Hair follicle dermal papilla cell (primary cell): ENCODE measurements around the gene RCOR1. TPM values are rescaled to one million over a fixed set of nuclear protein-coding genes. Genes with fewer than 3 reads are reported as not detected.

ENCODE experiments used
- small RNA-seq: library from RNA; depleted of rRNA; stranded (forward); fragments of <200 nt; gene quantifications from one replicate; pipeline ENCODE3, GENCODE V24; 2012
- total RNA-seq: library from RNA; depleted of rRNA; stranded (reverse); fragments of >200 nt; gene quantifications from 2 replicates; pipeline ENCODE4 v1.2.3, GENCODE V29; 2012

The RCOR1 gene
- total RNA-seq, result 12.1 and 15.4 TPM in 2 replicates

DNA sequence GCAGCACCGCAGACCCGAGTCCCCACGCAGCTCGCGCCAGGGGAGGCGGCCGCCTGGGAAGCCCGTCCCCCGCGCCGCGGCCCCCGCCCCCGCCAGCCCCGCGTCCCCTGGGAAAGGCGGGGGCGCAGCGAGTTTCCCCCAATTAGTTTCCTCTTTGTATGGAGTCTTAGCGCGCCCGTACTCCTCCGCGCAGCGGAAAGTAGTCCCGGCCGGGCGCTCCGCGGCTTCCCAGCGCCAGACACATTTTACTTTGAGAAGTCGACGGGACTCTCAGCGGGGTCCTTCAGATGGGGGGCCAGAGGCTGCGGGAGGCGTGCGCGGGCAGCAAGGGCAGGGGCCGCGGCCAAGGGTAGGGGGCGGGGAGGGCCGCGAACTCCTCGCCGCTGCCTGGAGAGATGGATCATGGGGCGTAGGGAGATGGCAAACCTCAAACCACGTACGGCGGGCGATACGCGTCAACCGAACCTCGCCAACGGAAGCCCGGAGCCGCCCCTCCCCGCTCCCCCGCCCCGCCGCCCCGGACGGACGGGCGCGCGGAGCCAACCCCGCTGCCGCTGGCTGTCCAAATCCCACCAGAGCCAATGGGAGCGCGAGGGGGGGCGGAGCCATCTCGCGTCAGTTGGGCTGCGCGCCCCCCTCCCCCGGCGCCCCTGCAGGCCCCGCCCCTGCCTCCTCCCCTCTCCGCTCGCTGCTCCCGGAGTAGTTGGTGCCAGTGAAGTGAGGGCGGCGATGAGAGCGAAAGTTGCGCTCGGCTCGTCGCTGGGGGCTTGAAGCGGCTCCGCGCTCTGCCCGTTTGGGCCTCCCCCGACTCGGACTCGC, at the start of gene RCOR1:
Gene RCOR1 (plus strand): TSS at position 706 of the 819 bp plus-strand sequence. CDS start 238 bp downstream, outside the sequence.

DNA sequence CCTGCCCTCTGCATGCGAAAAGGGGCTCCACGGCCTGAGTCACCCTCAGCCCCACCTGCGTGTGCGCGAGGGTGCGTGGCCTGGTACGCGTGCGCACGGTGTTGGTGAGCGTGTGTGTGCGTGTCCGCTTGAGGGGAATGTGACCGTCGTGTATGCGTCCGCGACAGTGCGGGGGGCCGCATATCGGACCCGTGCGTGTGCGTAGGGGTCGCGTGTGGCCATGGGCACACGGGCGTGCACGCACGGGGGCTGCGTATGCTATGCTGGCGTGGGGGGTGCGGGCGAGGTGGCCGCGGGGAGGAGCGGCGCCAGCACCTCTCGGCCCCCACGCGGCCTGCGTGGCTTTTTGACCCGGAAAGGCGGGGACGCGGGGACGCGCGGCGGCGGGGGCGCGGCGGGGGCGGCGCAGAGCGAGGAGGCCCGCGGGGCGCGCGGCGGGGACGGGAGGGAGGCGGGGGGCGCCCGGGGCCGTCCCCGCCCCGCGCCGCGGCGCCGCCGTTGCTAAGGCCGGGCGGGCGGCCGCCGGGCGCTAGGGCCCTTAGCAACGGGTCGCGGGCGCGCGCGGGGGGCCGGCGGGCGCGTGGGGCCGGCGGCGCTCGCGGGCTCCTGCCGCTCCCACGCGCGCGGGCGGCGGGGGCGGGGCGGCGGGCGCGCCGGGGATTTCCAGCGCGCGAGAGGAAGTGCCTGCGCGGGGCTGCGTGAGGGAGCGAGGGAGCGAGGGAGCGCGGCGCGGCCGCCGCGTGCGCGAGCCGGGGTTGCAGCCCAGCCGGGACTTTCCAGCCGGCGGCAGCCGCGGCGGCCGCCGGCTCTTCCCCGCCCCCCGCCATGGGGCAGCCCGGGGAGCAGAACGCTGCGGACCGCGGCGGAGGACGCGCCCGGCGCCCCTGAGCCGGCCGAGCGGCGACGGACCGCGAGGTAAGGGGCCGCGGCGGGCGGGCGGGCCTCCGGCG, 184.6 kb downstream of the RCOR1 start, which contains the start of gene TRAF3:
Gene TRAF3 (plus strand): TSS at position 689 of the 950 bp plus-strand sequence. CDS start 92,753 bp downstream, outside the sequence.

Small RNA genes within 50 kb of the gene (small RNA-seq; reads per million reads assigned to genes)
- gene RF00019 (not detected), gene RN7SL546P (not detected)

Other genes with a start within 250 kb of the RCOR1 start
- gene CINP, start 229.8 kb upstream of the RCOR1 start, total RNA-seq, result 30.2 and 31.3 TPM in 2 replicates
- gene TECPR2, start 229.7 kb upstream of the RCOR1 start, total RNA-seq, result 20.3 and 24.0 TPM in 2 replicates
- 12.8 and 14.9 TPM in 2 replicates for gene ANKRD9, start 82.9 kb upstream of the RCOR1 start, total RNA-seq
- 14.8 and 25.0 TPM in 2 replicates for gene TRAF3, start 184.8 kb downstream of the RCOR1 start, total RNA-seq